ENCODE measurements around the gene NOTCH3. TPM values are rescaled to one million over a fixed set of nuclear protein-coding genes. Genes with fewer than 3 reads are reported as not detected.

NOTCH3 gene
- total and polyA plus RNA-seq, 2 experiments from 2014 or later: 25.2 to 34.8 TPM

GRCh38 chr19:15154002-15154612, 46.7 kb downstream of the NOTCH3 start:
- Histone ChIP-seq H2AFZ (no peak overlapping the region), H4K20me1 (ENCODE audit: insufficient read depth, poor library complexity, severe bottlenecking) (no peaks in the 10 kb centered on the region), H3K27ac (no peak overlapping the region), H3K4me2 (no peak overlapping the region), H3K4me1 (ENCODE audit: insufficient read depth) (no peaks in the 10 kb centered on the region), H3K36me3 (replicated peaks; ENCODE audit: insufficient read depth, low read depth) (no peaks in the 10 kb centered on the region), H3K4me3 (no peak overlapping the region), H3K27me3 (no peaks in the 10 kb centered on the region), H3K79me2 (no peaks in the 10 kb centered on the region), H3K9me3 (ENCODE audit: low read depth) (no peaks in the 10 kb centered on the region), H3K9me2 (replicated peaks; ENCODE audit: insufficient read depth) (no peaks in the 10 kb centered on the region)
- TF ChIP-seq CTCF (IDR thresholded peaks at IDR 0.05; ENCODE audit: poor library complexity) (peak; percentile 55), EZH2 (IDR thresholded peaks at IDR 0.05; ENCODE audit: borderline replicate concordance) (no peak)
- WGBS (ENCODE audit: low lambda C conversion rate, missing lambda C conversion rate): 88% methylated on average over 3 of the region's 3 CpGs
- DNase-seq (ENCODE audit: low spot score): peak; percentile 63

DNA sequence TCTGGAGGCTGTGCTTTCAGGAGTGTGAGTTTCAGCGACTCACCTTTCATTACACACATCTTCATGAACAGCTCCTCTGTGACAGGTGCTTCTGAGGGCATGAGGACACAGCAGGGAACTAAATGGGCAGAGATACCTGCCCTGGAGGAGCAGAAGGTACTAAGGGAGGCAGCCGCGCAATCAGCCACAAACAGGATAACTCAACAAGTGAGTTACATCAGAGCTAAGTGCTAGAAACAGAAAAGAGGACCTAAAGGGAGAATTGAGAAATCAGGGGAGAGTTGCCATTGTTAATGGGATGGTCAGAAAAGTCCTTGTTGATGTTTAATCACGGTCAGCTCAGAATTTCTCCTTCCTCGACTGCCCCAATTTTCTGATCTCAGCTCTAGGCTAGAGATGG, 51.1 kb downstream of the NOTCH3 start:
- peaks cover 5% of the 10 kb centered on the region for H3K27me3 ChIP-seq
- DNase-seq (ENCODE audit: low spot score): no peak
- no peak overlapping the region for H2AFZ ChIP-seq
- H3K4me3 ChIP-seq: no peak overlapping the region
- no peaks in the 10 kb centered on the region for H3K4me1 ChIP-seq (ENCODE audit: insufficient read depth)
- no peak overlapping the region for H3K27ac ChIP-seq
- WGBS (ENCODE audit: low lambda C conversion rate, missing lambda C conversion rate): 84% methylated on average over 5 of the region's 5 CpGs
- no peaks in the 10 kb centered on the region for H4K20me1 ChIP-seq (ENCODE audit: insufficient read depth, poor library complexity, severe bottlenecking)
- no peaks in the 10 kb centered on the region for H3K79me2 ChIP-seq
- H3K9me2 ChIP-seq (replicated peaks; ENCODE audit: insufficient read depth): no peaks in the 10 kb centered on the region
- no peak overlapping the region for H3K4me2 ChIP-seq
- TF ChIP-seq EZH2 (IDR thresholded peaks at IDR 0.05; ENCODE audit: borderline replicate concordance) (no peak), EZH2phosphoT487 (IDR thresholded peaks at IDR 0.05; ENCODE audit: low read depth, severe bottlenecking, unreplicated experiment) (no peak), CTCF (IDR thresholded peaks at IDR 0.05; ENCODE audit: poor library complexity) (no peak)
- H3K36me3 ChIP-seq (replicated peaks; ENCODE audit: insufficient read depth, low read depth): no peaks in the 10 kb centered on the region
- no peaks in the 10 kb centered on the region for H3K9me3 ChIP-seq (ENCODE audit: low read depth)

DNA sequence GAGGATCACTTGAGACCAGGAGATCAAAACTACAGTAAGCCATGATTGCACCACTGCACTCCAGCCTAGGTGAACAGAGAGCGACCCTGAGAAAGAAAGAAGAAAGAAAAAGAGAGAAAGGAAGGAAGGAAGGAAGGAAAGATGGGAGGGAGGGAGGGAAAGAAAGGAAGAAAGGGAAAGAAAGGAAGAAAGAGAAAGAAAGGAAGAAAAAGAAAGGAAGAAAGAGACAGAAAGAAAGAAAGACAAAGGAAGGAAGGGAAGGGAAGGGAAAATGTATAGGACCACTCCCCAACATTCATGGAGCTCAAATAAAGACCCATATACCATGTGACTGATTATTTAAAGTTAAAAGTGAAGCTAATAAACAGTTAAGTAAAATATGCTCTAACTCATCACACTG, 53.7 kb downstream of the NOTCH3 start:
- H3K27me3 ChIP-seq: peaks cover 5% of the 10 kb centered on the region
- no peak overlapping the region for H3K4me3 ChIP-seq
- no peaks in the 10 kb centered on the region for H3K79me2 ChIP-seq
- no peaks in the 10 kb centered on the region for H4K20me1 ChIP-seq (ENCODE audit: insufficient read depth, poor library complexity, severe bottlenecking)
- no peak overlapping the region for H3K27ac ChIP-seq
- no peak for DNase-seq (ENCODE audit: low spot score)
- no peaks in the 10 kb centered on the region for H3K36me3 ChIP-seq (replicated peaks; ENCODE audit: insufficient read depth, low read depth)
- 93% methylated on average over 1 of the region's 1 CpG for WGBS (ENCODE audit: low lambda C conversion rate, missing lambda C conversion rate)
- H3K4me2 ChIP-seq: no peak overlapping the region
- H3K9me3 ChIP-seq (ENCODE audit: low read depth): no peaks in the 10 kb centered on the region
- no peak overlapping the region for H2AFZ ChIP-seq
- H3K4me1 ChIP-seq (ENCODE audit: insufficient read depth): no peaks in the 10 kb centered on the region
- H3K9me2 ChIP-seq (replicated peaks; ENCODE audit: insufficient read depth): no peaks in the 10 kb centered on the region
- TF ChIP-seq EZH2phosphoT487 (IDR thresholded peaks at IDR 0.05; ENCODE audit: low read depth, severe bottlenecking, unreplicated experiment) (no peak), CTCF (IDR thresholded peaks at IDR 0.05; ENCODE audit: poor library complexity) (no peak), EZH2 (IDR thresholded peaks at IDR 0.05; ENCODE audit: borderline replicate concordance) (no peak)
